Nephron progenitor cell (in vitro differentiated cells): ENCODE results near the gene CIT.
"Not testable (repeated sequence)": the region's sequence is repeated elsewhere in the genome, so short reads cannot be mapped to it uniquely, and the experiment has no call there.

ENCODE experiments used
- DNase-seq: peaks from one replicate; pipeline ENCODE4 v3.0.0; 2021
- H3K27ac Mint-ChIP-seq: 2 replicates; pipeline ENCODE4 v1.8.0; 2021; ENCODE audit warnings: mild to moderate bottlenecking, moderate library complexity, mixed read lengths
- H3K27me3 Mint-ChIP-seq: 2 replicates; pipeline ENCODE4 v1.8.0; 2021; ENCODE audit warnings: mild to moderate bottlenecking, low read depth, mixed read lengths; ENCODE audit not compliant: poor library complexity
- H3K36me3 Mint-ChIP-seq: 2 replicates; pipeline ENCODE4 v1.8.0; 2021; ENCODE audit warnings: low read depth, mixed read lengths
- H3K4me1 Mint-ChIP-seq: 2 replicates; pipeline ENCODE4 v1.8.0; 2021; ENCODE audit warnings: mixed read lengths
- H3K4me3 Mint-ChIP-seq: 2 replicates; pipeline ENCODE4 v1.8.0; 2021; ENCODE audit warnings: mild to moderate bottlenecking, moderate library complexity, mixed read lengths
- H3K9me3 Mint-ChIP-seq: 2 replicates; pipeline ENCODE4 v1.8.0; 2021; ENCODE audit warnings: mild to moderate bottlenecking, moderate library complexity, mixed read lengths
- CTCF ChIP-seq: fragments of 200-600 bp; sonication (generic); IDR thresholded peaks from 2 replicates; pipeline ENCODE4 v1.5.0; 2021; ENCODE audit warnings: antibody characterized with exemption

CIT gene

GRCh38 chr12:119885549-119885948 is 8.4 kb upstream of the CIT start:
- no peak for DNase-seq
- H3K27me3 Mint-ChIP-seq: peaks cover 44% of the 10 kb centered on the region
- no peak overlapping the region for H3K27ac Mint-ChIP-seq
- H3K4me1 Mint-ChIP-seq: no peaks in the 10 kb centered on the region
- H3K9me3 Mint-ChIP-seq: peaks cover 18% of the 10 kb centered on the region
- no peak for TF ChIP-seq CTCF
- no peak overlapping the region for H3K4me3 Mint-ChIP-seq
- no peaks in the 10 kb centered on the region for H3K36me3 Mint-ChIP-seq

- H3K27me3 Mint-ChIP-seq: peaks cover 44% of the 10 kb centered on the region
- H3K27ac Mint-ChIP-seq, H3K4me3 Mint-ChIP-seq: not testable (repeated sequence)
These were observed 6.7 kb upstream of the CIT start for GRCh38 chr12:119883791-119884190.

GRCh38 chr12:119883237-119883636 is 6.1 kb upstream of the CIT start:
- Mint-ChIP-seq H3K4me3 (no peak overlapping the region), H3K27ac (no peak overlapping the region), H3K36me3 (no peaks in the 10 kb centered on the region), H3K4me1 (no peaks in the 10 kb centered on the region), H3K27me3 (peaks cover 41% of the 10 kb centered on the region), H3K9me3 (peaks cover 7% of the 10 kb centered on the region)
- DNase-seq: no peak
- TF ChIP-seq CTCF: no peak

More at GRCh38 chr12:119883791-119884190, 6.7 kb upstream of the CIT start:
- not testable (repeated sequence) for DNase-seq, H3K4me1 Mint-ChIP-seq, H3K36me3 Mint-ChIP-seq
- peaks cover 11% of the 10 kb centered on the region for H3K9me3 Mint-ChIP-seq

- no peak for TF ChIP-seq CTCF
- Mint-ChIP-seq H3K27ac (no peak overlapping the region), H3K27me3 (peaks cover 19% of the 10 kb centered on the region), H3K36me3 (peaks cover 17% of the 10 kb centered on the region), H3K4me1 (peaks cover 20% of the 10 kb centered on the region), H3K4me3 (peak overlapping the region; percentile 97), H3K9me3 (no peaks in the 10 kb centered on the region)
- DNase-seq: no peak
These were observed 474 bp upstream of the CIT start for GRCh38 chr12:119877639-119877948.

GRCh38 chr12:119870457-119870856 is 6.7 kb downstream of the CIT start:
- peaks cover 56% of the 10 kb centered on the region for H3K36me3 Mint-ChIP-seq
- H3K4me1 Mint-ChIP-seq: no peaks in the 10 kb centered on the region
- no peaks in the 10 kb centered on the region for H3K27me3 Mint-ChIP-seq
- no peak for TF ChIP-seq CTCF
- no peak overlapping the region for H3K4me3 Mint-ChIP-seq
- no peak overlapping the region for H3K27ac Mint-ChIP-seq
- no peaks in the 10 kb centered on the region for H3K9me3 Mint-ChIP-seq
- no peak for DNase-seq

- H3K9me3 Mint-ChIP-seq: no peaks in the 10 kb centered on the region
- DNase-seq: no peak
- H3K36me3 Mint-ChIP-seq: peaks cover 56% of the 10 kb centered on the region
- no peaks in the 10 kb centered on the region for H3K4me1 Mint-ChIP-seq
- TF ChIP-seq CTCF: no peak
- H3K27ac Mint-ChIP-seq: peak overlapping the region; percentile 37
- no peak overlapping the region for H3K4me3 Mint-ChIP-seq
- no peaks in the 10 kb centered on the region for H3K27me3 Mint-ChIP-seq
These were observed 7.4 kb downstream of the CIT start for GRCh38 chr12:119869720-119870119.
